HCT116 (cell line): Measurements from ENCODE around the gene VEGFD. TPM values are rescaled to one million over a fixed set of nuclear protein-coding genes. Genes with fewer than 3 reads are reported as not detected.

Experiments used
- ATAC-seq: fragments of 200-7000 bp; cut with Tn5 transposase; 2 replicates; pipeline ENCODE4 v1.9.1; 2020; ENCODE audit warnings: mild to moderate bottlenecking, moderate library complexity
- BruUV-seq: library from RNA; stranded (reverse); fragments of 400-500 nt; replicated peaks from 2 replicates; lab custom pipeline; 2021; lab: Mats Ljungman, UMichigan
- CTCF ChIA-PET: fragments of 300-600 bp; sonication (Branson Sonifier 250); formaldehyde crosslinking; loops from one replicate; lab custom pipeline; 2021; ENCODE audit warnings: antibody characterized with exemption; lab: Charles Lee
- POLR2A ChIA-PET: fragments of 300-600, 350-600 bp; sonication (Branson Sonifier 250); formaldehyde crosslinking; loops from one replicate; lab custom pipeline; 2021; ENCODE audit warnings: antibody characterized with exemption; lab: Charles Lee
- RAD21 ChIA-PET, 2 experiments: fragments of 300-600 bp; sonication (Branson Sonifier 250); formaldehyde crosslinking; loops; one replicate each; lab custom pipeline; 2023; ENCODE audit warnings: low total read pairs in 2 of 2; ENCODE audit not compliant: uncharacterized antibody in 2 of 2, unreplicated experiment in 2 of 2, low non-redundant PET in 1 of 2; lab: Charles Lee
- DNase-seq: peaks from one replicate; pipeline ENCODE4 v3.0.0-alpha.2; 2010; ENCODE audit warnings: low read depth, low spot score
- H2AFZ ChIP-seq: fragments of 200-600 bp; shearing (Covaris generic), sonication (generic); 2 replicates; pipeline ENCODE4 v1.6.1; 2017; ENCODE audit warnings: low read depth, mixed run types, mixed read lengths, antibody characterized with exemption, low read length; ENCODE audit not compliant: poor library complexity, severe bottlenecking
- H3K27ac ChIP-seq: 2 replicates; pipeline ENCODE4 v1.5.1; 2012; ENCODE audit warnings: low read depth, low read length
- H3K27me3 ChIP-seq: fragments of 200-600 bp; sonication (generic); 2 replicates; pipeline ENCODE4 v1.6.1; 2016; ENCODE audit warnings: mixed run types, low read length, mixed read lengths; ENCODE audit not compliant: insufficient read depth
- H3K36me3 ChIP-seq, 2 experiments: fragments of 200-500 bp in 1 of 2; fragments of 200-600 bp in 1 of 2; sonication (Bioruptor generic) in 1 of 2; sonication (generic) in 1 of 2; 2 replicates each; pipeline versions ENCODE4 v1.5.1 to v1.6.1; 2014 to 2016; ENCODE audit warnings: low read length in 2 of 2, inconsistent platforms in 1 of 2, mixed read lengths in 1 of 2, mixed run types in 1 of 2; ENCODE audit not compliant: insufficient read depth in 2 of 2, control insufficient read depth in 1 of 2
- H3K4me1 ChIP-seq, 2 experiments: fragments of 200-600 bp in 1 of 2; sonication (generic) in 1 of 2; 2 replicates each; pipeline versions ENCODE4 v1.5.1 to v1.6.1; 2012 to 2017; ENCODE audit warnings: low read length in 2 of 2, inconsistent platforms in 1 of 2, mild to moderate bottlenecking in 1 of 2, mixed read lengths in 1 of 2, mixed run types in 1 of 2, moderate library complexity in 1 of 2; ENCODE audit not compliant: insufficient read depth in 2 of 2, control insufficient read depth in 1 of 2
- H3K4me2 ChIP-seq: fragments of 200-600 bp; sonication (generic); 2 replicates; pipeline ENCODE4 v1.6.1; 2017; ENCODE audit warnings: mixed run types, low read length, mixed read lengths
- H3K4me3 ChIP-seq, 2 experiments: fragments of 200-600 bp in 1 of 2; sonication (generic) in 1 of 2; replicated peaks in 1 of 2; 2 replicates each; pipeline ENCODE4 v1.5.1; 2011 to 2016; ENCODE audit warnings: low read length in 2 of 2, control low read depth in 1 of 2, low read depth in 1 of 2, mild to moderate bottlenecking in 1 of 2, mixed read lengths in 1 of 2, mixed run types in 1 of 2
- H3K79me2 ChIP-seq: fragments of 200-600 bp; sonication (generic); 2 replicates; pipeline ENCODE4 v1.6.1; 2017; ENCODE audit warnings: mild to moderate bottlenecking, mixed run types, low read length, moderate library complexity, mixed read lengths; ENCODE audit not compliant: insufficient read depth
- H3K9ac ChIP-seq: fragments of 200-600 bp; sonication (generic); 2 replicates; pipeline ENCODE4 v1.6.1; 2016; ENCODE audit warnings: low read length, mixed read lengths
- H3K9me2 ChIP-seq: fragments of 200-600 bp; sonication (generic), shearing (Covaris generic); 2 replicates; pipeline ENCODE4 v1.6.1; 2017; ENCODE audit warnings: mixed run types, mild to moderate bottlenecking, moderate library complexity; ENCODE audit not compliant: insufficient read depth
- H3K9me3 ChIP-seq, 2 experiments: fragments of 200-500 bp in 1 of 2; fragments of 200-600 bp in 1 of 2; sonication (Bioruptor generic) in 1 of 2; sonication (generic) in 1 of 2; 2 replicates each; pipeline ENCODE4 v1.6.1; 2014 to 2017; ENCODE audit warnings: low read length in 2 of 2, mixed read lengths in 2 of 2, inconsistent platforms in 1 of 2, low read depth in 1 of 2, mild to moderate bottlenecking in 1 of 2, mixed run types in 1 of 2, moderate library complexity in 1 of 2; ENCODE audit not compliant: control insufficient read depth in 1 of 2, insufficient read depth in 1 of 2
- H4K20me1 ChIP-seq: fragments of 200-600 bp; sonication (generic), shearing (Covaris generic); 2 replicates; pipeline ENCODE4 v1.6.1; 2017; ENCODE audit warnings: mixed run types, mild to moderate bottlenecking, moderate library complexity; ENCODE audit not compliant: insufficient read depth
- CBX3 ChIP-seq: IDR thresholded peaks from 2 replicates; pipeline ENCODE4 v1.6.1; 2012; ENCODE audit warnings: low read depth
- ELF1 ChIP-seq: IDR thresholded peaks from 2 replicates; pipeline ENCODE4 v1.6.1; 2012; ENCODE audit warnings: low read depth, borderline replicate concordance
- EZH2phosphoT487 ChIP-seq: fragments of 200-600 bp; IDR thresholded peaks from 2 replicates; pipeline ENCODE4 v1.6.1; 2018; ENCODE audit warnings: antibody characterized with exemption, borderline replicate concordance
- JUND ChIP-seq: IDR thresholded peaks from 2 replicates; pipeline ENCODE4 v1.6.1; 2012
- POLR2A ChIP-seq: IDR thresholded peaks from 2 replicates; pipeline ENCODE4 v1.7.0; 2011; ENCODE audit warnings: borderline replicate concordance; ENCODE audit not compliant: insufficient read depth, insufficient read length; ENCODE audit errors: extremely low read depth
- RAD21 ChIP-seq: IDR thresholded peaks from 2 replicates; pipeline ENCODE4 v1.6.1; 2012; ENCODE audit warnings: low read depth, mild to moderate bottlenecking
- SIN3A ChIP-seq: IDR thresholded peaks from 2 replicates; pipeline ENCODE4 v1.6.1; 2012; ENCODE audit warnings: low read depth
- TCF7L2 ChIP-seq: IDR thresholded peaks from 2 replicates; pipeline ENCODE4 v1.7.0; 2011; ENCODE audit warnings: borderline replicate concordance, inconsistent platforms; ENCODE audit not compliant: insufficient read depth, insufficient read length; ENCODE audit errors: extremely low read depth
- ZNF274 ChIP-seq: fragments of 200-500 bp; sonication (Bioruptor generic); IDR thresholded peaks from 2 replicates; pipeline ENCODE4 v1.6.1; 2014; ENCODE audit warnings: mild to moderate bottlenecking, low read depth, low read length, inconsistent platforms
- intact Hi-C: fragments of 100-400 bp; cut with micrococcal nuclease; formaldehyde crosslinking; loops from 2 replicates; pipeline ENCODE4 v1.10.0; 2022
- total RNA-seq: library from RNA; stranded (reverse); gene quantifications from one replicate; pipeline ENCODE4 v1.2.1, GENCODE V29; 2021; ENCODE audit not compliant: unreplicated experiment
- TF ChIP-seq, protein P1 (sequence below): IDR thresholded peaks from 2 replicates; pipeline ENCODE4 v1.6.1; 2011; ENCODE audit warnings: mild to moderate bottlenecking, low read length, moderate library complexity; ENCODE audit not compliant: insufficient replicate concordance; ENCODE audit errors: extremely low read depth
- TF ChIP-seq, protein P2 (sequence below): IDR thresholded peaks from 2 replicates; pipeline ENCODE4 v1.6.1; 2012
- TF ChIP-seq, protein P3 (sequence below): IDR thresholded peaks from 2 replicates; pipeline ENCODE4 v1.6.1; 2012; ENCODE audit warnings: low read depth

VEGFD gene
- total RNA-seq, 1 experiment from 2014 or later: 0.37 TPM

DNA sequence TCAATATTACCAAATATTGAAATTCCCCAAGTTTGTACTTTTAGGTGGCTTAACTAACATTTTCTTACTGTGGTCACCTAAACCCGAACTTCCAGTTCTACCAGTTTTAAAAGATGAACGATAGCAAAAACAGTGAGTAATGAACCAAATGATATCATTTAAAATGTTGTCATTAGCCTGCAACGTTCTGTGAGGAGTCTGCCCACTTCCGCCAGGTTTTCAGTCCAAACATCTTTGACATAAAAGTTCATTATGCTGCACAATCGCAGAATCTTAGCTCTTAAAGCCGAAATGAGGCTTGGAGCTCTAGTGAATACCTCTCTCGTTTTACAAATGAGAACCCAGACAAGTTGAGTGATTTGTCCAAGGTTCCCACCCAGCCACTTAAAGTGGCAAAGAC, 49.7 kb downstream of the VEGFD start (continued):
- TF ChIP-seq, protein P1, sequence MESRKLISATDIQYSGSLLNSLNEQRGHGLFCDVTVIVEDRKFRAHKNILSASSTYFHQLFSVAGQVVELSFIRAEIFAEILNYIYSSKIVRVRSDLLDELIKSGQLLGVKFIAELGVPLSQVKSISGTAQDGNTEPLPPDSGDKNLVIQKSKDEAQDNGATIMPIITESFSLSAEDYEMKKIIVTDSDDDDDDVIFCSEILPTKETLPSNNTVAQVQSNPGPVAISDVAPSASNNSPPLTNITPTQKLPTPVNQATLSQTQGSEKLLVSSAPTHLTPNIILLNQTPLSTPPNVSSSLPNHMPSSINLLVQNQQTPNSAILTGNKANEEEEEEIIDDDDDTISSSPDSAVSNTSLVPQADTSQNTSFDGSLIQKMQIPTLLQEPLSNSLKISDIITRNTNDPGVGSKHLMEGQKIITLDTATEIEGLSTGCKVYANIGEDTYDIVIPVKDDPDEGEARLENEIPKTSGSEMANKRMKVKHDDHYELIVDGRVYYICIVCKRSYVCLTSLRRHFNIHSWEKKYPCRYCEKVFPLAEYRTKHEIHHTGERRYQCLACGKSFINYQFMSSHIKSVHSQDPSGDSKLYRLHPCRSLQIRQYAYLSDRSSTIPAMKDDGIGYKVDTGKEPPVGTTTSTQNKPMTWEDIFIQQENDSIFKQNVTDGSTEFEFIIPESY: no peak
- TF ChIP-seq SIN3A (no peak), JUND (no peak), TCF7L2 (no peak), ELF1 (no peak), EZH2phosphoT487 (no peak), POLR2A (no peak), CBX3 (no peak), ZNF274 (no peak)
- TF ChIP-seq, protein P2, sequence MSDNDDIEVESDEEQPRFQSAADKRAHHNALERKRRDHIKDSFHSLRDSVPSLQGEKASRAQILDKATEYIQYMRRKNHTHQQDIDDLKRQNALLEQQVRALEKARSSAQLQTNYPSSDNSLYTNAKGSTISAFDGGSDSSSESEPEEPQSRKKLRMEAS: no peak

DNA sequence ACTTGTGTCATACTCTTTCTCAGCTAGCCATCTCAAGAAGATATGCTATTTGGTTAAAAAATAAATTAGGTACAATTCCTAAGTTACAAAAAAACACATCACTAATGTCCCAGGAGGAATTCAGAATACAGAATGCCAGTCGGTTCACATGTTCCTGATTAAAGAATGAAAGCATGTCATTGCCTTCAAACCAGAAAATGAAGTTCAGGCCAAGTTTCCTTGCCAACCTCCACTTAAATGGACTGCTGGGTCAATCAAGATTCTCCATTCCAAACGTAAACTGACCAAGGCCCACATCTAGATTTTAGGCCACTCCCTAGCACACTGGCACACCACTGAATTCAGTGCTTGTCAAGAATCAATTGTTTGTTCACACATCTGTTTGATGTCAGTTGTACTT, 55.4 kb downstream of the VEGFD start:
- ChIA-PET RAD21 (no interaction called here), CTCF (no interaction called here), POLR2A (no interaction called here)
- ATAC-seq (no peak), DNase-seq (no peak)
- intact Hi-C loops: no loop called here
- Histone ChIP-seq H2AFZ (no peak overlapping the region), H3K27me3 (no peaks in the 10 kb centered on the region), H3K36me3 (peaks cover 0 to 6% of the 10 kb centered on the region in 2 experiments; a peak in 1 of 4 replicates), H3K9ac (no peak overlapping the region), H4K20me1 (no peaks in the 10 kb centered on the region), H3K27ac (no peak overlapping the region), H3K4me2 (no peak overlapping the region), H3K9me3 (no peaks in the 10 kb centered on the region), H3K79me2 (peaks cover 6% of the 10 kb centered on the region), H3K9me2 (no peaks in the 10 kb centered on the region), H3K4me1 (no peaks in the 10 kb centered on the region)
- no TSS peak for BruUV-seq
- TF ChIP-seq POLR2A: no peak
- TF ChIP-seq, protein P3, sequence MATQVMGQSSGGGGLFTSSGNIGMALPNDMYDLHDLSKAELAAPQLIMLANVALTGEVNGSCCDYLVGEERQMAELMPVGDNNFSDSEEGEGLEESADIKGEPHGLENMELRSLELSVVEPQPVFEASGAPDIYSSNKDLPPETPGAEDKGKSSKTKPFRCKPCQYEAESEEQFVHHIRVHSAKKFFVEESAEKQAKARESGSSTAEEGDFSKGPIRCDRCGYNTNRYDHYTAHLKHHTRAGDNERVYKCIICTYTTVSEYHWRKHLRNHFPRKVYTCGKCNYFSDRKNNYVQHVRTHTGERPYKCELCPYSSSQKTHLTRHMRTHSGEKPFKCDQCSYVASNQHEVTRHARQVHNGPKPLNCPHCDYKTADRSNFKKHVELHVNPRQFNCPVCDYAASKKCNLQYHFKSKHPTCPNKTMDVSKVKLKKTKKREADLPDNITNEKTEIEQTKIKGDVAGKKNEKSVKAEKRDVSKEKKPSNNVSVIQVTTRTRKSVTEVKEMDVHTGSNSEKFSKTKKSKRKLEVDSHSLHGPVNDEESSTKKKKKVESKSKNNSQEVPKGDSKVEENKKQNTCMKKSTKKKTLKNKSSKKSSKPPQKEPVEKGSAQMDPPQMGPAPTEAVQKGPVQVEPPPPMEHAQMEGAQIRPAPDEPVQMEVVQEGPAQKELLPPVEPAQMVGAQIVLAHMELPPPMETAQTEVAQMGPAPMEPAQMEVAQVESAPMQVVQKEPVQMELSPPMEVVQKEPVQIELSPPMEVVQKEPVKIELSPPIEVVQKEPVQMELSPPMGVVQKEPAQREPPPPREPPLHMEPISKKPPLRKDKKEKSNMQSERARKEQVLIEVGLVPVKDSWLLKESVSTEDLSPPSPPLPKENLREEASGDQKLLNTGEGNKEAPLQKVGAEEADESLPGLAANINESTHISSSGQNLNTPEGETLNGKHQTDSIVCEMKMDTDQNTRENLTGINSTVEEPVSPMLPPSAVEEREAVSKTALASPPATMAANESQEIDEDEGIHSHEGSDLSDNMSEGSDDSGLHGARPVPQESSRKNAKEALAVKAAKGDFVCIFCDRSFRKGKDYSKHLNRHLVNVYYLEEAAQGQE: no peak
- no peak for TF ChIP-seq JUND
- TF ChIP-seq SIN3A: no peak
- TF ChIP-seq, protein P1: no peak
- TF ChIP-seq RAD21: no peak
- no peak for TF ChIP-seq ZNF274
- TF ChIP-seq, all 23 proteins: peak for 0
- no peak overlapping the region for H3K4me3 ChIP-seq
